DMS114 treated with DMSO at 0.1 percent for 48 hours (cell line): ENCODE measurements around the gene CFAP53.
"Not testable (repeated sequence)": the region's sequence is repeated elsewhere in the genome, so short reads cannot be mapped to it uniquely, and the experiment has no call there.

Experiments
- DNase-seq: peaks from one replicate; lab custom pipeline; 2025; ENCODE audit not compliant: unreplicated experiment; lab: John Stamatoyannopoulos, UW

The CFAP53 gene

GRCh38 chr18:50274044-50274442, 7.7 kb upstream of the CFAP53 start:
- DNase-seq: no peak

- DNase-seq: no peak
Observed at GRCh38 chr18:50273203-50274043, 7.1 kb upstream of the CFAP53 start.

- no peak for DNase-seq
Observed at GRCh38 chr18:50272568-50272967, 6.3 kb upstream of the CFAP53 start.

DNA sequence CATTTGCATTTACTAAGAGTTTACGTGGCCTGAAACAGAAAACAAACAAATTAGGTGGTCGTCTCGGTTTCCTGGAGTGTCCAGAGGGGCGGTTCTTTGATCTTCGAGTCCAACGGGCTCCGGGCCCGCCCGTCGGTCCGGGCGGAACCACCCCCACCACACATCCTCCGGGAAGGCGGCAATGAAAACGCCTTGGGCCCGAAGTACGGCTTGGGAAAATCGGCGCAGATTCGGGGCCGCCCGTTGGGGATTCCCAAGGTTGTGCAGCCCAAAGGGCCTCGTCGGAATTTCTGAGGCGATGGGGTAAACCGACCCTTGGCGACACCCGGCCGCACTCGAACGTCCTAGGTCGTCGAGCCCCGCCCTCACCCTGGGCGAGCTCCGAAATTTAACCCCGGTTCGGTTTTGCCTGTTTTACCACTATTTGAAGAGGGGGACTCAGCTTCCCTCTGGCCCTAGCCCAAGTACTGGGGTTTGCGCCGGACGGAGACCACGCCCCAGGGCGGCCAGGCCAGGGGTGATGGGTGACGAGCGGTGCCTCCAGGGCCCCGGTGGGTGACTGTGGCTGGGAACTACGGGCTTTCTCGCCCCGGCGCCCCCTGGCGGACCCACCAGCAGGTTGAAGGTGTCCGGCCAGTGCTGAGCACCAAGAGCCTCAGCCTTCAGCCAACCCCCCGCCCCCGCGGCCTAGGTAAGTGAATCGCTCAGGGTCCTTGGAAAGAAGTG, 1.9 kb upstream of the CFAP53 start:
- DNase-seq: no peak

DNA sequence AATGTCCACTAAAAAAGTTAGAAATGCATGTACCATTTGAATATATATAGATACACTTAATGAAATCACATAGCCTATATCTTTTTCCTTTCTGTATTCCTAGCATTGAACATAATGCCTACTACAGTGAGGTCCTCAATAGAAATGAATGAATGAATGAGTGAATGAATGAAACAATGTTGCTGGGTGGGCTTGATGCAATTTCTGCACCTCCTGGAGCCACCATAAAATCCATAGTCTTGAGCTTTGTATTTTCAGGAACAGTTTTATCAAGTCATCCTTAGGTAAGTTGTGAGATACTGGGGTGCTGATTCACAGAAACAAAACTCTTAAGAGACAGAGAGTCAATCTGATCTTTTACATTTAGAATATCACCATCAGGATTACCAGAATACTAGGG, 3.3 kb downstream of the CFAP53 start:
- no peak for DNase-seq

DNA sequence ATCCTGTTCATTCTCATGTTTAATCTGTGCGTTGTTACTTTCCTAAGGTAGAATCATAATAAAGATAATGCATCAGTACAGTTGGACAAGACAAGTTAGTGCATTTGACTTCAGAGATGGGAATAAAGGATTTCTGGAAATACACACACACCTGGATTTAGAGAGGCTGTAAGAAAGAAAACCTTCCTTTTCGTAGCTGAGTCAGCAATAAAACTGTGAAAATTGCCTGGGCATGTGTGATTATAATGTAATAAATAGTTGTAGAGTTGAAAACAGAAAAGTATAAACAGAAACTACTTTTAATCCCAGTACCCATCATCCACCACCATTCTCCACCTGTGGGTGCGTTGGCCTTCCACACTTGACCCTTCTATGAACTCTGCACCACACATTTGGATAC, 15.4 kb downstream of the CFAP53 start:
- DNase-seq: no peak

DNA sequence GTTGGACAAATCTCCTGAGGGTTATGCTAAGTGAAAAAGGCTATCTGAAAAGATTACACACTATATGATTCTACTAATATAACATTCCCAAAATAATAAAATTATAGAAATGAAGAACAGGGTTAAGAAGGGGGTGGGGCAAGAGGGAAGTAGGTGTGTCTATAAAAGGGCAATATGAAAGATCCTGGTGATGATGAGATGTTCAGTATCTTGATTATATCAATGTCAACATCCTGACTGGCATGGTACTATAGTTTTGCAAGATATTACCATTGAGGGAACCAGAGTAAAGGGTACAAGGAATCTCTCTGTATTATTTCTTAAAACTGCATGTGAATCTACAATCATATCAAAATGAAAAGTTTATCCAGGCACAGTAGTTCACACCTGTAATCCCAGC, 16.7 kb downstream of the CFAP53 start:
- no peak for DNase-seq

GRCh38 chr18:50247561-50247960, 18.7 kb downstream of the CFAP53 start:
- DNase-seq: no peak

- not testable (repeated sequence) for DNase-seq
Observed at GRCh38 chr18:50241768-50242167, 24.5 kb downstream of the CFAP53 start.

DNA sequence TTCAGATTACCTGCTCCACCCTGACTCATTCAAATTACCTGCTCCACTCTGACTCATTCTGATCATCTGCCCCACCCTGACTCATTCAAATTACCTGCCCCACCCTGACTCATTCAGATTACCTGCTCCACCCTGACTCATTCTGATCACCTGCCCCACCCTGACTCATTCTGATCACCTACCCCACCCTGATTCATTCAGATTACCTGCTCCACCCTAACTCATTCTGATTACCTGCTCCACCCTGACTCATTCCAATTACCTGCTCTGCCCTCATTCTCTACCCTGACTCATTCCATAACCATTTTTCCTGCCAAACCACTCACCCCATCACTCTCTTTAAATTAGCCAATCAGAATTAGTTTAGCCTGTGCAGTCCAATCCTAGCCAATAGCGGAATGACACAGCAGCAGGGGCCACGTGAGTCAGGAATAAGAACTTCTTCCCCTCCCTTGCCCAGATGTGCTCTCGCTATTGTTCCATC, 26.2 kb downstream of the CFAP53 start:
- no peak for DNase-seq

DNA sequence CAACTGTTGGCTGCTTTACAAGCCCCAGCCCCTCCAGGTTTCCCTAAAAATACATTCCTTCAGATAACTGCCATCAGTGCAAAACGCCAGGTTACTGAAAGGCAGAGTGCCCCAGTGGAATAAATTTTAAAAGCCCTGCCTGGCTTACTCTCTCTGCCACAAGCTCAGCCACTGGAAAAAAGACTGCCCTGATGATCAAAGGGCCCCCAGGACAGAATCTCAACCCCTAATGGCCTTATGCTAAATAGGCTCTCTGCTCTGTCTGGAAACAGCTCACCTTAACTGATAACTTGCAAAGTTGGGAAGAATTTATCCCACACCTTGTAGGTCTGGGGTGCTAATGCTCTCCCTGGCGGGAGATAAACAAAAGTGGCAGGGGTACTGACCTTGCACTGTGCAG, 33.9 kb downstream of the CFAP53 start:
- DNase-seq: no peak

DNA sequence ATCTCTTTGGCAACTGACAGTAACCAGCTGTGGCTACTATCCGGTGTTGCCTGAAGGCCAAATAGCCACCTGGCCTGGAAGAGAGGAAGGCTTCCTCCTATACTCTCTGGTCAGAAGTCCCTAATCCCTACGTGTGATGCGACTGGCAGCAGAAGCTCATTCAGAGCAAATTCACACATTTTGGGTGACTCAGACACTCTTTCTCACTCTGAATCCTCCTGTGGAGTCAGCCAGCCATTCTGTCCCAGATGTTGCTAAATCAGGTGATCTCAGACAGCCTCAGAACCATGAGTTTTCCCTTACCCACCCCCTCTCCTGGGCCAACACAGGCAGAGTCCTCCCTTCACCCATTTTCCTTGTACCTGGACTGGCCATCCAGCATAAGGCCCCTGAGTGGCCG, 34.7 kb downstream of the CFAP53 start:
- DNase-seq: no peak

- not testable (repeated sequence) for DNase-seq
Observed at GRCh38 chr18:50220249-50220648, 46.0 kb downstream of the CFAP53 start.

DNA sequence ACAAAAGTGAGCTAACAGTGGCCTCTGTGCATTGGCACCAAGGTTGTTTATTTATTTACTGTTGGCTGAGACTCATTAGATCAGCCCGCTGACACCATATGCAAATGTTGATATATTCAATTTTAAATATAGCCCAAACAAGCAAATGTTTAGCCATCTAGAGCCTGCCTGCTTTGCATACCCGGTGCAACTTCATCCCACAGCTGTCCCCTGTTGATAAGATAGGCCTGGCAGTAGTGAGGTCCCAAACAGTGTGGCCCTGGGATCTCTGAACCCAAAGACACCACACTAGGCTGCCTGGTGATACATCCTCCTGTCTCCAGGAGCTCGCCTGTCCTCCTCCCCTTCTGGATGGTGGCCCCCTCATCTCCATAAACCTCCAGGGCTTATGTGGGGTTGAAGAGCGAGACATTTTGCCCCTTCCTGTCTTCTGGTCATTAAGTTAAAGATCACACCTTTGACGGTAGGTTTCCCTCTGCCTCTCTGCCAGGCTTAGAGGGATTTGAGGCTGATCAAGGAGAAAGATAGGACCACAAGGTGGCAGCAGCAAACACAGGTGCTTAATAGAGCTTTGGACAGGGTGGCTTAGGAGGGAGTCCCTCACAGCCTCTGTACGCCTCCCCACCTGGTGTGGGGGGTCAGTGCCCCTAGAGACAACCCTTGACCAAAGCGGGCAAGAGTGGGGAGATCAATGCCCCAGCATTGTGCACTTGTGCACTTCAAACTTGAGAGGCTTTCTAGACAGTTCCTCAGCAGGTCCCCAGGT, 47.7 kb downstream of the CFAP53 start:
- DNase-seq: no peak

DNA sequence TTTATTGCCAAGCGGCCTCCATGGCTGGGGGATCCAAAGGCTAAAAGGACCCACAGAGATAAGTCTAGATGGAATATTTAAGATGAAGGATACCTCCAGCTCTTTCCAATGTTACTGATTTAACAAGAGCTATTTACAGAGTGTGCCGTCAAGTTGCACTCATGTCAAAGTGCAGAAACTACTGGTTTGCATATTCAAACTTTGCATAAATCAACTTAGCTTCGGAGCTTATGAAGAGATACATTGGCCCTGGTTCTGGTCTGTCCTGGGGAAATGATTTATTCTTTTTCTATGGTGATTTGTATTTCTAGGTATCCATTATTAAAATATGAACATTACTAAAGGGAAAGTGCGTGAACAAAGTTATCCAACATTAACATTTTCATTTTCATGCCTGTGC, 57.0 kb downstream of the CFAP53 start:
- DNase-seq: no peak

DNA sequence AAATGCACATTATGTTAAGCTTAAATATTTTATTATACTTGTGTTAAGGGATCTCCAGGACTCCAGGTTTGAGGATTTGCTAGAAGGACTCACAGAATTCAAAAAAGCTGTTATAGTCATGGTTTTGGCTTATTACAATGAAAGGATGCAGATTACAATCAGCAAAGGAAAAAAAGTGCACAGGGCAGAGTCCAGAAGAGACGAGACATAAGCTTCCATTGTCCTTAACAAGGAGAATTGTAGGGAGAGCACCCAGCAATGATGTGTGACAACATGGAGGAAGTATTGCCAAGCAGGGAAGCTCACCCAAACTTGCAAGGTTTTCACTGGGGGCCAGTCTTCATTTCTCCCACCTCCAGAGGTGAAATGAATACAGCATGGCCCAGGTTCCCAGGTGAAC, 58.6 kb downstream of the CFAP53 start:
- no peak for DNase-seq

GRCh38 chr18:50203801-50204604, 62.3 kb downstream of the CFAP53 start:
- no peak for DNase-seq

DNA sequence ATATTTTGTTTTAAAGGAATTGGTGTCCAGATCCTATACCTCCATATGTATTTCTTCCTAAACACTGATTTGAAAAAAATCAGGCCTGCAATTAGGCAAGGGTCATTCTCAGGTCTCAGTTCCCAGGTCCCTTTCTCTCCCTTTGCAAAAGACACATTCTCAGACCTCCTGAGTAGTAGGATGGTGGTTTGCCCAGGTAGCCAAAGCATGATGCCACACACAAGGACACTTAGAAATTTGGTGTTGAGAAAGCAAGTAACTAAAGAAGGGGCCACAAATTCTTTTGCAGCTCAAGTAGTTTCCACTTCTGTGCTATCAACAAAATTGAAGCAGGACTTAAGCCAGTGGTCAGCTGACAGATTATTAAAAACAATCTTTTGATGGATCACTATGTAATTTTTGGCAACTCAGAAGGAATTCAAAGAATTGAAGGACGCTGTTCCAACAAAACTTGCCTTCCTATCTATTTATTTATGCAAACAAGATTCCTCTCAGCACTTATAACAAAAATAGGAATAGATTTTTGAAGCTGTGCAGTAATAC, 64.7 kb downstream of the CFAP53 start:
- DNase-seq: no peak

GRCh38 chr18:50199921-50200320, 66.4 kb downstream of the CFAP53 start:
- no peak for DNase-seq

DNA sequence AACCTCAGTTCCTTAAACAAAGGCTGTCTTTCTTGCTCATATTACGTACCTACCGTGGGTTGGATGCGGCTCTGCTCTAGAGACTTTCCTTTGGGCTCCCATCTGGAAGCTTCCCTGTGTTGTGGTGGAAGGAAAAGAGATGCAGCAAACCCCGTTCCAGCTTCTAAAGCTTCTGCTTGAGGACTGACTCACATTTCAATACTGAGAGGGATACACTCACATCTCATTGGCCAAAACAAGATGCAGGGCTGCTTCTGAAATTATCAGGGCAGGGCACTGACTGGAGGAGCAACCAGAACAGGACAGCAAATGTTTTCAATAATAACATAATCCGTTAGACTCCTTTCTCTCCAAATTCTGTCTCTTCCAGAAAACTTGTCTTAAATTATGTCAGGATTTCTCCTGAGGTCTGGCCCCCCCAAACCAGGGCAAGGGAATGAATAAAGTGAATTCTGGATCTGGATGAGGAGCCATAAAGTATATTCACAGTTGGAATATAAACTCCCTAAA, 66.9 kb downstream of the CFAP53 start:
- DNase-seq: no peak
